Neural cell (in vitro differentiated cells): Measurements from ENCODE around the gene SYT15.
"Not testable (repeated sequence)": the region's sequence is repeated elsewhere in the genome, so short reads cannot be mapped to it uniquely, and the experiment has no call there.

ENCODE experiments used
- CTCF ChIP-seq: fragments of 450-650 bp; IDR thresholded peaks from 2 replicates; pipeline ENCODE4 v1.5.1; 2014; ENCODE audit warnings: antibody characterized with exemption, mild to moderate bottlenecking, moderate library complexity; ENCODE audit not compliant: poor library complexity, severe bottlenecking
- EP300 ChIP-seq: fragments of 450-650 bp; conservative IDR thresholded peaks from 2 replicates; pipeline ENCODE4 v1.6.1; 2014; ENCODE audit warnings: antibody characterized with exemption, mild to moderate bottlenecking, moderate library complexity; ENCODE audit not compliant: poor library complexity, severe bottlenecking
- EZH2 ChIP-seq: fragments of 200-600, 300-800 bp; shearing (Covaris generic), sonication (generic); IDR thresholded peaks from 2 replicates; pipeline ENCODE4 v1.6.1; 2014; ENCODE audit warnings: antibody characterized with exemption, low read length, borderline replicate concordance, mild to moderate bottlenecking; ENCODE audit not compliant: insufficient read depth, poor library complexity, severe bottlenecking
- POLR2AphosphoS5 ChIP-seq: IDR thresholded peaks from 2 replicates; pipeline ENCODE4 v1.6.1; 2012
- TAF1 ChIP-seq: IDR thresholded peaks from 2 replicates; pipeline ENCODE4 v1.6.1; 2012; ENCODE audit warnings: low read depth

- not testable (repeated sequence) for TF ChIP-seq CTCF, POLR2AphosphoS5, TAF1, EP300, EZH2
These were observed 9.3 kb downstream of the SYT15 start for GRCh38 chr10:46588221-46588620.
